Esophagus squamous epithelium (tissue), 4 donors: ENCODE results near the gene ANKRD13B.

Experiments used
- CTCF ChIP-seq, 6 experiments: fragments of 450-650 bp in 4 of 6; fragments of 200-600 bp in 2 of 6; sonication (generic) in 2 of 6; IDR thresholded peaks; one replicate each; pipeline ENCODE4 v1.5.1; 2016 to 2019; ENCODE audit warnings: antibody characterized with exemption in 6 of 6, mild to moderate bottlenecking in 4 of 6, moderate library complexity in 4 of 6
- POLR2A ChIP-seq, 4 donors: fragments of 450-650 bp; IDR thresholded peaks; one replicate each; pipeline ENCODE4 v1.6.1; 2017; ENCODE audit warnings: antibody characterized with exemption in 4 of 4, mild to moderate bottlenecking in 4 of 4, moderate library complexity in 3 of 4

- TF ChIP-seq CTCF (IDR thresholded peaks at IDR 0.05) (no peak), POLR2A (IDR thresholded peaks at IDR 0.05) (no peak)
Measured at GRCh38 chr17:29596811-29597210, 3.9 kb downstream of the ANKRD13B start.
